NCI-H1092 treated with DMSO at 0.1 percent for 48 hours (cell line): Measurements from ENCODE around the gene CHMP6.
"Not testable (repeated sequence)": the region's sequence is repeated elsewhere in the genome, so short reads cannot be mapped to it uniquely, and the experiment has no call there.

Source experiments
- DNase-seq: peaks from one replicate; lab custom pipeline; 2025; lab: John Stamatoyannopoulos, UW

Gene CHMP6

GRCh38 chr17:81011951-81012350 is 20.3 kb downstream of the CHMP6 start:
- no peak for DNase-seq

GRCh38 chr17:81012574-81013447 is 21.2 kb downstream of the CHMP6 start:
- no peak for DNase-seq

GRCh38 chr17:81013642-81014041 is 22.0 kb downstream of the CHMP6 start:
- DNase-seq = no peak

- no peak for DNase-seq
Observed at GRCh38 chr17:81015136-81015535, 23.5 kb downstream of the CHMP6 start.

GRCh38 chr17:81016575-81016974 is 24.9 kb downstream of the CHMP6 start:
- no peak for DNase-seq

GRCh38 chr17:81017330-81017729 is 25.7 kb downstream of the CHMP6 start:
- not testable (repeated sequence) for DNase-seq

- peak; percentile 82 for DNase-seq
Observed at GRCh38 chr17:81018044-81018802, 26.6 kb downstream of the CHMP6 start.

- DNase-seq = no peak
Observed at GRCh38 chr17:81019563-81020442, 28.2 kb downstream of the CHMP6 start.

GRCh38 chr17:81020443-81020766 is 28.8 kb downstream of the CHMP6 start:
- DNase-seq = no peak

- DNase-seq = peak; percentile 86
Observed at GRCh38 chr17:81020767-81021497, 29.3 kb downstream of the CHMP6 start.

GRCh38 chr17:81021531-81022343 is 30.1 kb downstream of the CHMP6 start:
- peak; percentile 10 for DNase-seq

GRCh38 chr17:81022344-81022676 is 30.7 kb downstream of the CHMP6 start:
- no peak for DNase-seq

GRCh38 chr17:81025065-81025740 is 33.6 kb downstream of the CHMP6 start:
- no peak for DNase-seq

GRCh38 chr17:81025741-81026129 is 34.1 kb downstream of the CHMP6 start:
- no peak for DNase-seq

- DNase-seq = no peak
Observed at GRCh38 chr17:81026266-81027036, 34.8 kb downstream of the CHMP6 start.

- no peak for DNase-seq
Observed at GRCh38 chr17:81027038-81027437, 35.4 kb downstream of the CHMP6 start.

- no peak for DNase-seq
Observed at GRCh38 chr17:81027591-81028505, 36.2 kb downstream of the CHMP6 start.

GRCh38 chr17:81028506-81028858 is 36.8 kb downstream of the CHMP6 start:
- no peak for DNase-seq

GRCh38 chr17:81029859-81030258 is 38.2 kb downstream of the CHMP6 start:
- no peak for DNase-seq
